Right lobe of liver (tissue), 6 donors: ENCODE measurements around the gene RBFOX2. TPM values are rescaled to one million over a fixed set of nuclear protein-coding genes. Genes with fewer than 3 reads are reported as not detected.

Experiments
- ATAC-seq, 4 donors: fragments of 200-7000 bp; cut with Tn5 transposase; one replicate each; pipeline ENCODE4 v1.9.1; 2020; ENCODE audit warnings: mild to moderate bottlenecking in 4 of 4, moderate library complexity in 4 of 4
- DNase-seq, 3 donors: peaks; one replicate each; pipeline ENCODE4 v3.0.0-alpha.2; 2020
- H3K27ac ChIP-seq, 3 donors: fragments of 200-600 bp; one replicate each; pipeline ENCODE4 v1.8.0; 2022
- H3K27me3 ChIP-seq, 2 donors: fragments of 200-600 bp; one replicate each; pipeline ENCODE4 v1.8.0; 2022
- H3K36me3 ChIP-seq, 4 donors: fragments of 200-600 bp; sonication (generic) in 1 of 4; one replicate each; pipeline versions ENCODE4 v1.5.1 to v1.8.0; 2017 to 2022; ENCODE audit warnings: control low read depth in 1 of 4
- H3K4me1 ChIP-seq, 4 donors: fragments of 200-600 bp; sonication (generic) in 1 of 4; one replicate each; pipeline versions ENCODE4 v1.5.1 to v1.8.0; 2017 to 2022; ENCODE audit warnings: control low read depth in 1 of 4
- H3K4me3 ChIP-seq, 3 donors: fragments of 200-600 bp; one replicate each; pipeline ENCODE4 v1.8.0; 2022
- H3K9me3 ChIP-seq, 4 donors: fragments of 200-600 bp; sonication (generic) in 1 of 4; one replicate each; pipeline versions ENCODE4 v1.5.1 to v1.8.0; 2017 to 2022; ENCODE audit warnings: control low read depth in 1 of 4
- CTCF ChIP-seq, 4 donors: fragments of 200-600 bp in 3 of 4; fragments of 450-650 bp in 1 of 4; IDR thresholded peaks; one replicate each; pipeline versions ENCODE4 v1.5.1 to v1.8.0; 2016 to 2022; ENCODE audit warnings: antibody characterized with exemption in 4 of 4, mild to moderate bottlenecking in 2 of 4
- POLR2A ChIP-seq: fragments of 450-650 bp; IDR thresholded peaks from one replicate; pipeline ENCODE4 v1.6.1; 2017; ENCODE audit warnings: antibody characterized with exemption, mild to moderate bottlenecking
- WGBS: methylation state at CpG from one replicate; pipeline ENCODE4 v1.1.6; 2018; ENCODE audit warnings: low coverage, low lambda C conversion rate; ENCODE audit not compliant: insufficient coverage; ENCODE audit errors: missing lambda C conversion rate; 5-methylcytosine and 5-hydroxymethylcytosine counted together
- intact Hi-C, 2 donors: fragments of 100-400 bp; cut with DNase I; formaldehyde crosslinking; loops; one replicate each; pipeline versions ENCODE4 v1.11.2 to v1.14.1; 2022
- total RNA-seq, 6 experiments: library from RNA; depleted of rRNA in 2 of 6; stranded (reverse); fragments of >200 nt in 2 of 6; fragmentation: NEBNext Ultra II Directional in 3 of 6; extraction: Animal tissue kit (Norgen Biotek cat#: 25700) in 3 of 6; gene quantifications; one replicate each; pipeline versions ENCODE4 v1.1.0 to v1.2.4, GENCODE V29; 2016 to 2023
- donor health status: DM: no; HTN: yes; CAD: no.
- donor health status: DM: no; HTN: no; CAD: no.
- donor health status: DM: no; HTN: no; CAD: no.
- donor health status: DM: no; HTN: yes; CAD: no.
- donor health status: DM: no; HTN: yes; CAD: no.

The RBFOX2 gene
- total RNA-seq, 6 experiments from 2014 or later, result 23.9 to 36.5 (median 29.5) TPM

- no peaks in the 10 kb centered on the region for H3K9me3 ChIP-seq
- no peak for TF ChIP-seq POLR2A
- TF ChIP-seq CTCF (IDR thresholded peaks at IDR 0.05), result peak; percentile 68 to 89 (median 70)
- no peaks in the 10 kb centered on the region for H3K27me3 ChIP-seq
- H3K4me3 ChIP-seq, result no peak overlapping the region
- H3K4me1 ChIP-seq, result peaks cover 0 to 14% (median 0%) of the 10 kb centered on the region in 4 donors
- intact Hi-C loops, result loop anchor here in 1 of 2 donors (10.0 kb wide), 2 partner anchors 134 to 194 kb away; no protein-coding TSS in a partner anchor
- DNase-seq (no peak), ATAC-seq (peak; percentile 94 to 99 (median 98))
- H3K27ac ChIP-seq, result no peak overlapping the region
- no peaks in the 10 kb centered on the region for H3K36me3 ChIP-seq
These were observed 97.7 kb downstream of the RBFOX2 start for GRCh38 chr22:35930933-35931332.

- Histone ChIP-seq H3K36me3 (no peaks in the 10 kb centered on the region), H3K9me3 (no peaks in the 10 kb centered on the region), H3K27me3 (no peaks in the 10 kb centered on the region), H3K4me1 (peaks cover 0 to 15% (median under 1%) of the 10 kb centered on the region in 4 donors), H3K27ac (no peak overlapping the region), H3K4me3 (no peak overlapping the region)
- DNase-seq (no peak), ATAC-seq (no peak)
- 82% methylated on average over 3 of the region's 3 CpGs for WGBS
- TF ChIP-seq POLR2A (no peak), CTCF (IDR thresholded peaks at IDR 0.05) (no peak)
- intact Hi-C loops, result loop anchor here in 1 of 2 donors (10.0 kb wide), 1 partner anchor 294 kb away; no protein-coding TSS in a partner anchor
These were observed 100.3 kb downstream of the RBFOX2 start for GRCh38 chr22:35928285-35928798.

GRCh38 chr22:35923026-35923425 is 105.6 kb downstream of the RBFOX2 start:
- TF ChIP-seq POLR2A (no peak), CTCF (IDR thresholded peaks at IDR 0.05) (no peak)
- Histone ChIP-seq H3K4me1 (peaks cover 0 to 42% (median 20%) of the 10 kb centered on the region in 4 donors), H3K27ac (peak overlapping the region in 2 of 3 donors; percentile 45 to 60), H3K36me3 (no peaks in the 10 kb centered on the region), H3K9me3 (no peaks in the 10 kb centered on the region), H3K27me3 (no peaks in the 10 kb centered on the region), H3K4me3 (no peak overlapping the region)
- ATAC-seq, result peak in 1 of 4 donors; percentile 7
- no peak for DNase-seq
- 80% methylated on average over 2 of the region's 2 CpGs for WGBS
- intact Hi-C loops, result loop anchor here in 1 of 2 donors (10.0 kb wide), 1 partner anchor 288 kb away; no protein-coding TSS in a partner anchor

GRCh38 chr22:35921777-35922176 is 106.8 kb downstream of the RBFOX2 start:
- Histone ChIP-seq H3K9me3 (no peaks in the 10 kb centered on the region), H3K27me3 (no peaks in the 10 kb centered on the region), H3K4me3 (no peak overlapping the region), H3K27ac (peak overlapping the region; percentile 45 to 60 (median 48)), H3K36me3 (no peaks in the 10 kb centered on the region), H3K4me1 (peaks cover 0 to 42% (median 20%) of the 10 kb centered on the region in 4 donors)
- intact Hi-C loops, result loop anchor here in 1 of 2 donors (10.0 kb wide), 1 partner anchor 287 kb away; no protein-coding TSS in a partner anchor
- DNase-seq (peak in 1 of 3 donors; percentile 68), ATAC-seq (peak; percentile 84 to 94 (median 92))
- TF ChIP-seq CTCF (IDR thresholded peaks at IDR 0.05) (peak; percentile 55 to 71 (median 68)), POLR2A (no peak)
